ENCODE results near the gene NANOGP8.

Gene NANOGP8

GRCh38 chr15:35068846-35069475, 16.1 kb downstream of the NANOGP8 start:
- no peaks in the 10 kb centered on the region for H3K27me3 ChIP-seq (replicated peaks; ENCODE audit: control insufficient read depth, insufficient read depth, low read length)
- no peak overlapping the region for H3K4me3 ChIP-seq (ENCODE audit: low read length)
- DNase-seq (ENCODE audit: low read depth) = no peak
- H3K36me3 ChIP-seq (ENCODE audit: control insufficient read depth, insufficient read depth, low read length, severe bottlenecking) = no peaks in the 10 kb centered on the region
- no peaks in the 10 kb centered on the region for H3K9me3 ChIP-seq (ENCODE audit: control insufficient read depth, low read length)
- peaks cover 16% of the 10 kb centered on the region for H3K4me1 ChIP-seq (ENCODE audit: control insufficient read depth, insufficient read depth, low read length)
- no peak overlapping the region for H3K9ac ChIP-seq (ENCODE audit: low read length)

GRCh38 chr15:35067496-35068347, 17.4 kb downstream of the NANOGP8 start:
- peak; percentile 23 for DNase-seq (ENCODE audit: low read depth)
- H3K27me3 ChIP-seq (replicated peaks; ENCODE audit: control insufficient read depth, insufficient read depth, low read length) = no peaks in the 10 kb centered on the region
- H3K4me3 ChIP-seq (ENCODE audit: low read length) = peak overlapping the region; percentile 43
- H3K9me3 ChIP-seq (ENCODE audit: control insufficient read depth, low read length) = no peaks in the 10 kb centered on the region
- no peaks in the 10 kb centered on the region for H3K36me3 ChIP-seq (ENCODE audit: control insufficient read depth, insufficient read depth, low read length, severe bottlenecking)
- peak overlapping the region; percentile 58 for H3K9ac ChIP-seq (ENCODE audit: low read length)
- H3K4me1 ChIP-seq (ENCODE audit: control insufficient read depth, insufficient read depth, low read length) = peaks cover 16% of the 10 kb centered on the region

DNA sequence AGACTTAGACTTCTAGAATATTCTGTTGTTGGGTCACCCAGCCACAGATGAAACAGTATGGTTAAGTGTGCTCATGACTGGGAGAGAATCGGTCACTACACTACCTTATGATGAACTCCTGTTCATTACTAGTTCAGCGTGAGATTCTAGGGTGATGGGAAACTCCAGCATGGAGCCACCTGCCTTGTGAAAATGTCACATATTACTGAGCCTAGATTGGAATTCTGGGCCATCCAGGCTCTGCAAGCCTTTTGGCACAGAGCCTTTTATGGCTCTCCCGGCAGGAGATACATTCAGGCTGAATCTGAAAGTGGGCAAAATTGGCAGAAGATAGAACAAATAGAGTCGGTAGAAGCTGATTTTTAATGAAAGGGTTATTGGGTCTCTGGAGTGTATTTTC, 19.0 kb downstream of the NANOGP8 start:
- no peak overlapping the region for H3K4me3 ChIP-seq (ENCODE audit: low read length)
- no peaks in the 10 kb centered on the region for H3K27me3 ChIP-seq (replicated peaks; ENCODE audit: control insufficient read depth, insufficient read depth, low read length)
- H3K9me3 ChIP-seq (ENCODE audit: control insufficient read depth, low read length) = no peaks in the 10 kb centered on the region
- H3K4me1 ChIP-seq (ENCODE audit: control insufficient read depth, insufficient read depth, low read length) = peaks cover 15% of the 10 kb centered on the region
- no peaks in the 10 kb centered on the region for H3K36me3 ChIP-seq (ENCODE audit: control insufficient read depth, insufficient read depth, low read length, severe bottlenecking)
- no peak overlapping the region for H3K9ac ChIP-seq (ENCODE audit: low read length)
- no peak for DNase-seq (ENCODE audit: low read depth)

GRCh38 chr15:35064576-35065190, 20.4 kb downstream of the NANOGP8 start:
- Histone ChIP-seq H3K4me3 (ENCODE audit: low read length) (no peak overlapping the region), H3K36me3 (ENCODE audit: control insufficient read depth, insufficient read depth, low read length, severe bottlenecking) (no peaks in the 10 kb centered on the region), H3K9me3 (ENCODE audit: control insufficient read depth, low read length) (no peaks in the 10 kb centered on the region), H3K4me1 (ENCODE audit: control insufficient read depth, insufficient read depth, low read length) (peaks cover 9% of the 10 kb centered on the region), H3K9ac (ENCODE audit: low read length) (no peak overlapping the region), H3K27me3 (replicated peaks; ENCODE audit: control insufficient read depth, insufficient read depth, low read length) (no peaks in the 10 kb centered on the region)
- DNase-seq (ENCODE audit: low read depth) = no peak

- Histone ChIP-seq H3K9ac (ENCODE audit: low read length) (no peak overlapping the region), H3K27me3 (replicated peaks; ENCODE audit: control insufficient read depth, insufficient read depth, low read length) (no peaks in the 10 kb centered on the region), H3K4me3 (ENCODE audit: low read length) (no peak overlapping the region), H3K4me1 (ENCODE audit: control insufficient read depth, insufficient read depth, low read length) (peaks cover 9% of the 10 kb centered on the region), H3K36me3 (ENCODE audit: control insufficient read depth, insufficient read depth, low read length, severe bottlenecking) (no peaks in the 10 kb centered on the region), H3K9me3 (ENCODE audit: control insufficient read depth, low read length) (no peaks in the 10 kb centered on the region)
- no peak for DNase-seq (ENCODE audit: low read depth)
Measured at GRCh38 chr15:35062738-35063099, 22.4 kb downstream of the NANOGP8 start.

GRCh38 chr15:35061825-35062737, 23.0 kb downstream of the NANOGP8 start:
- Histone ChIP-seq H3K9me3 (ENCODE audit: control insufficient read depth, low read length) (no peaks in the 10 kb centered on the region), H3K36me3 (ENCODE audit: control insufficient read depth, insufficient read depth, low read length, severe bottlenecking) (no peaks in the 10 kb centered on the region), H3K9ac (ENCODE audit: low read length) (no peak overlapping the region), H3K4me3 (ENCODE audit: low read length) (no peak overlapping the region), H3K27me3 (replicated peaks; ENCODE audit: control insufficient read depth, insufficient read depth, low read length) (no peaks in the 10 kb centered on the region), H3K4me1 (ENCODE audit: control insufficient read depth, insufficient read depth, low read length) (peaks cover 5% of the 10 kb centered on the region)
- DNase-seq (ENCODE audit: low read depth) = no peak

- Histone ChIP-seq H3K4me3 (ENCODE audit: low read length) (no peak overlapping the region), H3K9ac (ENCODE audit: low read length) (no peak overlapping the region), H3K4me1 (ENCODE audit: control insufficient read depth, insufficient read depth, low read length) (peaks cover 4% of the 10 kb centered on the region), H3K36me3 (ENCODE audit: control insufficient read depth, insufficient read depth, low read length, severe bottlenecking) (no peaks in the 10 kb centered on the region), H3K9me3 (ENCODE audit: control insufficient read depth, low read length) (no peaks in the 10 kb centered on the region), H3K27me3 (replicated peaks; ENCODE audit: control insufficient read depth, insufficient read depth, low read length) (no peaks in the 10 kb centered on the region)
- no peak for DNase-seq (ENCODE audit: low read depth)
Measured at GRCh38 chr15:35061161-35061824, 23.8 kb downstream of the NANOGP8 start.

DNA sequence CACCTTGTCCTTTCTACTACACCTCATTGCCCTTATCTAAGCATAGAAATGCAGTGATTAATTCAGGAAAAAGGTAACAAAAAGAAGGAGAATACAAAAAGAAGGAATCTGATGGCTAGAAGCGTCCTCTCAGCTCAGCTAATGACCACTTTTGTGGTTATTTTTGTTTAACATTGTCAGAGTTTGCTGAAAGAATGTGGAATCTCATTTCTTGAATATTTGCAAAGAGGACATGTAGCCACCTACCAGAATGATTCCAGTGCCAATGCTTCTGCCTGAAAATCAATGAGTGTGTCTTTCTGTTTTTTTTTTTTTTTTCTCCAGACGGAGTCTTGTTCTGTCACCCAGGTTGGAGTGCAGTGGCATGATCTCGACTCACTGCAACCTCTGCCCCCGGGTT, 24.5 kb downstream of the NANOGP8 start:
- H3K36me3 ChIP-seq (ENCODE audit: control insufficient read depth, insufficient read depth, low read length, severe bottlenecking) = no peaks in the 10 kb centered on the region
- no peaks in the 10 kb centered on the region for H3K27me3 ChIP-seq (replicated peaks; ENCODE audit: control insufficient read depth, insufficient read depth, low read length)
- DNase-seq (ENCODE audit: low read depth) = no peak
- no peaks in the 10 kb centered on the region for H3K9me3 ChIP-seq (ENCODE audit: control insufficient read depth, low read length)
- no peak overlapping the region for H3K9ac ChIP-seq (ENCODE audit: low read length)
- H3K4me1 ChIP-seq (ENCODE audit: control insufficient read depth, insufficient read depth, low read length) = peaks cover 4% of the 10 kb centered on the region
- H3K4me3 ChIP-seq (ENCODE audit: low read length) = no peak overlapping the region

- Histone ChIP-seq H3K27me3 (replicated peaks; ENCODE audit: control insufficient read depth, insufficient read depth, low read length) (no peaks in the 10 kb centered on the region), H3K9ac (ENCODE audit: low read length) (no peak overlapping the region), H3K9me3 (ENCODE audit: control insufficient read depth, low read length) (no peaks in the 10 kb centered on the region), H3K4me1 (ENCODE audit: control insufficient read depth, insufficient read depth, low read length) (peaks cover 4% of the 10 kb centered on the region), H3K4me3 (ENCODE audit: low read length) (no peak overlapping the region), H3K36me3 (ENCODE audit: control insufficient read depth, insufficient read depth, low read length, severe bottlenecking) (no peaks in the 10 kb centered on the region)
- no peak for DNase-seq (ENCODE audit: low read depth)
Measured at GRCh38 chr15:35058534-35059054, 26.5 kb downstream of the NANOGP8 start.

DNA sequence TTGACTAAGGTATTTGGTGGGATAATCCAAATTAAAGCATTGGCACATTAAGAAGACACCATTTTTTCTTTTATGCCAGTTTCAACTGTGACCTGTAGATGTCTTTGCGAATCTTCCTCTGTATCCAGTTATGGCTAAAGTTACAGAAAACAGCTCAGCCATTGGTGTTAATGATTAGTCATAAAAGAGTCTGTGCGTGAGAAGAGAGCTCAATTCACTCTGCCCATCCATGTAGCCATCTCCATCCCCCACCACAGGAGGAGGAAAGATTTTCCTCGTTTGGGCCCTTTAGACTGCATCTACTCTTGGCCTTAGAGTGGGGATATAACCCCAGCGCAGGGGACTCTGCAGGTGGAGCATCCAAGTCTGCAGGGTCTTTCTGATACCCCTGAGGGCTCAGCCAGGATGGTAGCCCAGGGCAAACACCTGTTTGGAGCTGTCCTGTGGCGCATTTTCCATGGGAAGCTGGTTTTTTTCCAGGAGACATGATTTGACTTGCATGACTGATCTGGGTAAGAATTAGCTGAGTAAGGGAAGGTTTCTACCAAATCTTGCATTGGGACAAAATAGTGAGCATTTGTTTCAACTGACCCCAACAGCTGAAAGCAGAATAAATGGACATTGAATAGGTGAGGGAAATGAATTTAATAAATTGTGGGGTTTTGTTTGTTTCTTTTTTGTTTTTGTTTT, 29.5 kb downstream of the NANOGP8 start:
- DNase-seq (ENCODE audit: low read depth) = no peak
- Histone ChIP-seq H3K9me3 (ENCODE audit: control insufficient read depth, low read length) (no peaks in the 10 kb centered on the region), H3K4me1 (ENCODE audit: control insufficient read depth, insufficient read depth, low read length) (no peaks in the 10 kb centered on the region), H3K4me3 (ENCODE audit: low read length) (no peak overlapping the region), H3K27me3 (replicated peaks; ENCODE audit: control insufficient read depth, insufficient read depth, low read length) (no peaks in the 10 kb centered on the region), H3K9ac (ENCODE audit: low read length) (no peak overlapping the region), H3K36me3 (ENCODE audit: control insufficient read depth, insufficient read depth, low read length, severe bottlenecking) (no peaks in the 10 kb centered on the region)

All from adipocyte (in vitro differentiated cells).